Panc1 (cell line): ENCODE data around the gene TLCD3A. TPM values are rescaled to one million over a fixed set of nuclear protein-coding genes. Genes with fewer than 3 reads are reported as not detected.
A peak's percentile ranks its signal among the peaks of the same experiment; 100 is the strongest.

Experiments
- ATAC-seq: fragments of 200-7000 bp; cut with Tn5 transposase; 2 replicates; pipeline ENCODE4 v1.9.1; 2020; ENCODE audit warnings: mild to moderate bottlenecking, moderate library complexity
- Bru-seq: library from RNA; stranded (reverse); fragments of 400-500 nt; gene quantifications from one replicate; lab custom pipeline; 2021; lab: Mats Ljungman, UMichigan
- BruChase-seq, 2 experiments: library from RNA; stranded (reverse); fragments of 400-500 nt; gene quantifications; one replicate each; lab custom pipeline; 2021; lab: Mats Ljungman, UMichigan
- BruUV-seq: library from RNA; stranded (reverse); fragments of 400-500 nt; replicated peaks from 2 replicates; lab custom pipeline; 2021; lab: Mats Ljungman, UMichigan
- CTCF ChIA-PET: fragments of 300-600 bp; sonication (Branson Sonifier 250); formaldehyde crosslinking; loops from one replicate; lab custom pipeline; 2022; ENCODE audit warnings: antibody characterized with exemption; lab: Charles Lee
- POLR2A ChIA-PET: fragments of 300-600 bp; sonication (Branson Sonifier 250); formaldehyde crosslinking; loops from one replicate; lab custom pipeline; 2022; ENCODE audit warnings: antibody characterized with exemption; lab: Charles Lee
- DNase-seq: peaks from one replicate; pipeline ENCODE4 v3.0.0-alpha.2; 2010; ENCODE audit warnings: low read depth, low spot score
- H3K27ac ChIP-seq: 2 replicates; pipeline ENCODE4 v1.5.1; 2011; ENCODE audit warnings: mild to moderate bottlenecking, low read length, inconsistent platforms
- H3K27me3 ChIP-seq: fragments of 200-500 bp; sonication (Bioruptor generic); 2 replicates; pipeline ENCODE4 v1.6.0; 2014; ENCODE audit warnings: low read length, inconsistent platforms; ENCODE audit not compliant: control insufficient read depth, insufficient read depth
- H3K36me3 ChIP-seq: fragments of 200-500 bp; sonication (Bioruptor generic); 2 replicates; pipeline ENCODE4 v1.5.1; 2014; ENCODE audit warnings: inconsistent platforms, mild to moderate bottlenecking, low read length, moderate library complexity; ENCODE audit not compliant: control insufficient read depth, insufficient read depth
- H3K4me1 ChIP-seq: 2 replicates; pipeline ENCODE4 v1.5.1; 2011; ENCODE audit warnings: inconsistent platforms, mild to moderate bottlenecking, low read length, moderate library complexity; ENCODE audit not compliant: control insufficient read depth, insufficient read depth
- H3K4me3 ChIP-seq, 2 experiments: 2 replicates each; pipeline ENCODE4 v1.5.1; 2011 to 2012; ENCODE audit warnings: low read depth in 2 of 2, low read length in 2 of 2, mild to moderate bottlenecking in 2 of 2, inconsistent platforms in 1 of 2, moderate library complexity in 1 of 2
- H3K9me3 ChIP-seq: fragments of 200-500 bp; sonication (Bioruptor generic); 2 replicates; pipeline ENCODE4 v1.5.1; 2014; ENCODE audit warnings: low read depth, mild to moderate bottlenecking, inconsistent platforms, low read length, moderate library complexity; ENCODE audit not compliant: control insufficient read depth, insufficient read depth
- CTCF ChIP-seq: fragments of 450-650 bp; IDR thresholded peaks from 2 replicates; pipeline ENCODE4 v1.5.1; 2017; ENCODE audit warnings: mild to moderate bottlenecking
- POLR2AphosphoS5 ChIP-seq: IDR thresholded peaks from 2 replicates; pipeline ENCODE4 v1.6.1; 2012; ENCODE audit warnings: mild to moderate bottlenecking, low read depth, low read length, moderate library complexity
- REST ChIP-seq, 2 experiments: IDR thresholded peaks; 2 replicates each; pipeline ENCODE4 v1.6.1; 2011 to 2012; ENCODE audit warnings: low read depth in 2 of 2, control low read depth in 1 of 2, low read length in 1 of 2, mild to moderate bottlenecking in 1 of 2, moderate library complexity in 1 of 2; ENCODE audit not compliant: insufficient read depth in 1 of 2
- SIN3A ChIP-seq: IDR thresholded peaks from 2 replicates; pipeline ENCODE4 v1.6.1; 2012; ENCODE audit warnings: low read depth, mild to moderate bottlenecking, low read length, moderate library complexity, borderline replicate concordance; ENCODE audit not compliant: insufficient read depth
- TCF7L2 ChIP-seq: IDR thresholded peaks from 2 replicates; pipeline ENCODE4 v1.6.1; 2011; ENCODE audit warnings: mild to moderate bottlenecking, low read depth, low read length, inconsistent platforms
- in situ Hi-C: cut with HindIII; loops from 2 replicates; pipeline ENCODE4 v1.10.0; 2016; ENCODE audit warnings: low sequenced_read_pairs, low pct_unique_long_range_greater_than_20kb
- intact Hi-C: fragments of 100-400 bp; cut with micrococcal nuclease; formaldehyde crosslinking; loops from one replicate; pipeline ENCODE4 v1.10.0; 2022; ENCODE audit not compliant: unreplicated experiment
- long read RNA-seq: library from polyadenylated mRNA; unstranded; transcript quantifications from one replicate; pipeline ENCODE4 v2.0.0, GENCODE V29; 2021; ENCODE audit not compliant: unreplicated experiment
- polyA plus RNA-seq: library from polyadenylated mRNA; unstranded; fragments of >200 nt; gene quantifications from one replicate; pipeline ENCODE4 v1.2.1, GENCODE V29; 2012; ENCODE audit warnings: missing spikeins; ENCODE audit not compliant: insufficient read length
- total RNA-seq: library from RNA; stranded (reverse); gene quantifications from one replicate; pipeline ENCODE4 v1.2.1, GENCODE V29; 2021; ENCODE audit not compliant: unreplicated experiment

Gene TLCD3A
- total RNA-seq (30.4 TPM), Bru-seq, nascent RNA (percentile 63 among the genes with signal in this experiment), BruChase-seq, experiment 1, labeled RNA remaining after a 2-hour chase (percentile 75 among the genes with signal in this experiment), BruChase-seq, experiment 2, labeled RNA remaining after a 6-hour chase (percentile 84 among the genes with signal in this experiment)
- 39.1 TPM for polyA plus RNA-seq
- long read RNA-seq, transcript FAM57A-203 (4 exons, 2,386 nt), result major isoform, 19 of 47 reads
- long read RNA-seq, transcript FAM57A-202 (5 exons, 2,412 nt), result minor isoform, 10 of 47 reads
- long read RNA-seq, partial matches to known transcripts, result 16 of 47 reads
- long read RNA-seq, other reads (novel, unspliced or antisense), result 0 of 47 reads

GRCh38 chr17:732067-732901 lies at the start of gene TLCD3A:
TLCD3A (plus strand) TSS chr17:732596; CDS start chr17:732648, 52 bp downstream.
- BruUV-seq, result no TSS peak
- H3K27ac ChIP-seq, result peak within 1 kb of the TSS; percentile 74
- CTCF ChIA-PET, result no interaction called here

GRCh38 chr17:683040-683439 lies 49.4 kb upstream of the TLCD3A start:
- in situ Hi-C loops (no loop called here), intact Hi-C loops (no loop called here)
- no peaks in the 10 kb centered on the region for H3K27me3 ChIP-seq
- H3K36me3 ChIP-seq, result no peaks in the 10 kb centered on the region; the same call in 1 of the 2 replicates
- DNase-seq (no peak), ATAC-seq (no peak)
- no peaks in the 10 kb centered on the region for H3K9me3 ChIP-seq
- no peak overlapping the region for H3K27ac ChIP-seq
- TF ChIP-seq SIN3A, result no peak
- TF ChIP-seq CTCF, result no peak
- ChIA-PET POLR2A (interaction anchor here (0.5 to 0.6 kb wide), 2 partner anchors 250 to 268 kb away, joined by 3 to 5 read pairs; no protein-coding TSS in a partner anchor), CTCF (no interaction called here)
- no peak overlapping the region for H3K4me3 ChIP-seq
- no TSS peak for BruUV-seq
- H3K4me1 ChIP-seq, result no peaks in the 10 kb centered on the region

More at GRCh38 chr17:732067-732901, at the start of gene TLCD3A:
- TF ChIP-seq TCF7L2 (no peak), REST (IDR thresholded peaks at IDR 0.05; ENCODE audit: insufficient read depth in 1 of 2, low read depth in 2 of 2, low read length in 1 of 2) (no peak), POLR2AphosphoS5 (peak; percentile 22; the same call in 1 of the 2 replicates), SIN3A (peak; percentile 56; the same call in 1 of the 2 replicates)
- Histone ChIP-seq H3K4me3 (peak within 1 kb of the TSS; percentile 62 to 80), H3K9me3 (no peaks in the 10 kb centered on the region), H3K4me1 (peaks cover 3% of the 10 kb centered on the region; the same call in 1 of the 2 replicates), H3K36me3 (no peaks in the 10 kb centered on the region; the same call in 1 of the 2 replicates), H3K27me3 (no peaks in the 10 kb centered on the region)
- POLR2A ChIA-PET, result no interaction called here
- DNase-seq (no peak), ATAC-seq (peak; percentile 89)
- intact Hi-C loops (no loop called here), in situ Hi-C loops (no loop called here)
